H7 (cell line): ENCODE results near the gene TINAG. TPM values are rescaled to one million over a fixed set of nuclear protein-coding genes. Genes with fewer than 3 reads are reported as not detected.

ENCODE experiments used
- DNase-seq: peaks from one replicate; pipeline ENCODE4 v3.0.0; 2012
- H3K27me3 ChIP-seq: 2 replicates; pipeline ENCODE4 v1.6.0; 2011; ENCODE audit warnings: mild to moderate bottlenecking, low read length; ENCODE audit not compliant: control insufficient read depth, insufficient read depth
- H3K36me3 ChIP-seq: replicated peaks from 2 replicates; pipeline ENCODE4 v1.5.1; 2011; ENCODE audit warnings: low read length; ENCODE audit not compliant: control insufficient read depth, insufficient read depth
- H3K4me3 ChIP-seq: 2 replicates; pipeline ENCODE4 v1.5.1; 2011; ENCODE audit warnings: low read depth, mild to moderate bottlenecking, control low read depth, low read length, moderate library complexity; ENCODE audit not compliant: insufficient read depth
- total RNA-seq: library from RNA; depleted of rRNA; stranded (reverse); fragments of >200 nt; shearing (Covaris generic); gene quantifications from 2 replicates; pipeline ENCODE4 v1.2.3, GENCODE V29; 2014; rRNA removed

The TINAG gene
- total RNA-seq, 1 experiment from 2014 or later, result not detected

DNA sequence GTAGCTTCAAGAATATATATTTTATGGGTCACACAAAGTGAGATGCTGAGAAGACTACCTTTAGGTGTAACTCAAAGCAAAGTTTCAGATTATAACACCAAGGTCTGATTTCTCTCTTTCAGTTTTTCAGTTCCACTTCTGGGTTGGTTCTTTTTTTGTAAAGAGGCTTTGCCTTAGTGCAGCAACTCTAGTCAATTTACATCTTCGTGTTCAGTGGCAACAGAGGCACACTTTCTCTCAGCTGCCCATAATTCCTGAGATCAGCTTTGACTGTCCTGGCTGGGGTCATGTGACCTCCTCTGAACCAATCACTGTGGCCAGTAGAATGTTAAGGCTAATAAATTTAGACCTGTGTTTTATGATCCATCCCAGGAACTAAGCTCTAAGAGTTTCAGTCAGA, 120.2 kb downstream of the TINAG start:
- Histone ChIP-seq H3K36me3 (no peaks in the 10 kb centered on the region), H3K4me3 (no peak overlapping the region), H3K27me3 (no peaks in the 10 kb centered on the region)
- DNase-seq, result peak; percentile 0

DNA sequence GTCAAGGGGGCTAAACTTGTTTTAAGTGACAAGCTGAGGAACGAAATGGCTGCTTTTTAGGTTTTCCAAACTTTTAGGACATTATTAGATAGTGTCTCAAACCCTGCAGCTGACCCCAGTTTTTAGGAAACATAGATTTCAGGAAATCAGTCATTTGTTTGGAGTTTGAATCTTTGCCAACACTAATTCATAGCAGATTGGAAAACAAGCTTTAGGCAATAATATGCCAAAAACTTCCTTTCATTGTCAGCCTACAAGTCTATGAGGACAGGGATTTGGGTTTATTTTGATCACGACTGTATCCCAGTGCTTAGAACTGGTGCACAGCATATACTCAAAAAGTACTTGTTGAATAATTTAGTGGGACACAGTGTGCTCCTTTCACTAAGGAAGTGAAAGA, 123.2 kb downstream of the TINAG start:
- no peak overlapping the region for H3K4me3 ChIP-seq
- H3K27me3 ChIP-seq, result no peaks in the 10 kb centered on the region
- H3K36me3 ChIP-seq, result no peaks in the 10 kb centered on the region
- DNase-seq, result no peak

Other genes with a start within 250 kb of the TINAG start
- not detected in 2 replicates for gene MLIP, start 197.0 kb upstream of the TINAG start, total RNA-seq